K562 (cell line): ENCODE measurements around the gene CHST15. TPM values are rescaled to one million over a fixed set of nuclear protein-coding genes. Genes with fewer than 3 reads are reported as not detected.
A peak's percentile ranks its signal among the peaks of the same experiment; 100 is the strongest.
"Not testable (repeated sequence)": the region's sequence is repeated elsewhere in the genome, so short reads cannot be mapped to it uniquely, and the experiment has no call there.

Source experiments
- ATAC-seq: fragments of 200-7000 bp; cut with Tn5 transposase; 3 replicates; pipeline ENCODE4 v1.9.1; 2020; ENCODE audit warnings: moderate library complexity
- BruUV-seq: library from RNA; stranded (reverse); fragments of 400-500 nt; replicated peaks from 2 replicates; lab custom pipeline; 2021; lab: Mats Ljungman, UMichigan
- CTCF ChIA-PET: fragments of 300-600 bp; formaldehyde crosslinking; extraction: SDS; loops from one replicate; lab custom pipeline; 2021; ENCODE audit warnings: low intra/inter-chr PET ratio; lab: Yijun Ruan, JAX
- POLR2A ChIA-PET: fragments of 300-600, 350-650 bp; sonication (Branson Sonifier 250); formaldehyde crosslinking; extraction: SDS; loops from one replicate; lab custom pipeline; 2021; ENCODE audit warnings: antibody characterized with exemption, inconsistent platforms; lab: Yijun Ruan, JAX
- DNase-seq, 4 experiments: peaks; one replicate each; pipeline versions ENCODE4 v3.0.0 to v3.0.0-alpha.2; 2011 to 2018; ENCODE audit warnings: low spot score in 3 of 4, mixed read lengths in 3 of 4; ENCODE audit errors: extremely low read depth in 1 of 4
- FAIRE-seq: peaks from 2 replicates; lab custom pipeline; 2011; peaks lifted over from hg19 to GRCh38; lab: Jason Lieb, UNC
- H2AFZ ChIP-seq: 2 replicates; pipeline ENCODE4 v1.6.0; 2011; ENCODE audit warnings: low read depth, low read length, control low read depth, inconsistent platforms
- H3K27ac ChIP-seq: fragments of 200-600 bp; 3 replicates; pipeline ENCODE4 v1.8.0; 2011; ENCODE audit warnings: low read depth, mild to moderate bottlenecking, control low read depth, inconsistent platforms, low read length, moderate library complexity, mixed read lengths; ENCODE audit errors: extremely low read depth
- H3K27me3 ChIP-seq, 2 experiments: fragments of 300-600 bp in 1 of 2; 2 replicates in 1 of 2; 3 replicates in 1 of 2; pipeline versions ENCODE4 v1.6.0 to v1.8.0; 2011; ENCODE audit warnings: inconsistent platforms in 2 of 2, low read length in 2 of 2, mild to moderate bottlenecking in 1 of 2, mixed read lengths in 1 of 2, moderate library complexity in 1 of 2; ENCODE audit not compliant: control insufficient read depth in 2 of 2, insufficient read depth in 2 of 2
- H3K36me3 ChIP-seq: fragments of 300-600 bp; 3 replicates; pipeline ENCODE4 v1.8.0; 2011; ENCODE audit warnings: mild to moderate bottlenecking, low read length, inconsistent platforms; ENCODE audit not compliant: control insufficient read depth, insufficient read depth
- H3K4me1 ChIP-seq, 2 experiments: fragments of 200-600 bp in 1 of 2; replicated peaks in 1 of 2; 2 replicates in 1 of 2; 3 replicates in 1 of 2; pipeline versions ENCODE4 v1.5.1 to v1.8.0; 2011; ENCODE audit warnings: inconsistent platforms in 2 of 2, low read length in 2 of 2, mild to moderate bottlenecking in 1 of 2, mixed read lengths in 1 of 2, moderate library complexity in 1 of 2; ENCODE audit not compliant: control insufficient read depth in 2 of 2, insufficient read depth in 2 of 2
- H3K4me2 ChIP-seq: 2 replicates; pipeline ENCODE4 v1.6.1; 2011; ENCODE audit warnings: low read length, control low read depth, inconsistent platforms, mixed read lengths; ENCODE audit not compliant: insufficient read depth
- H3K4me3 ChIP-seq: fragments of 200-600 bp; sonication (generic), shearing (Covaris generic); 2 replicates; pipeline ENCODE4 v1.5.1; 2016; ENCODE audit warnings: control low read depth, inconsistent platforms
- H3K79me2 ChIP-seq: fragments of 200-600 bp; 3 replicates; pipeline ENCODE4 v1.8.0; 2011; ENCODE audit warnings: low read length, inconsistent platforms; ENCODE audit not compliant: control insufficient read depth, insufficient read depth
- H3K9ac ChIP-seq, 2 experiments: 2 replicates each; pipeline versions ENCODE4 v1.6.0 to v1.6.1; 2011; ENCODE audit warnings: low read depth in 2 of 2, low read length in 2 of 2, control low read depth in 1 of 2, inconsistent platforms in 1 of 2, mild to moderate bottlenecking in 1 of 2, mixed read lengths in 1 of 2; ENCODE audit not compliant: insufficient read depth in 1 of 2
- H3K9me1 ChIP-seq: one replicate; pipeline ENCODE4 v1.6.0; 2011; ENCODE audit warnings: inconsistent platforms, mild to moderate bottlenecking, low read length, moderate library complexity; ENCODE audit not compliant: control insufficient read depth, insufficient read depth
- H3K9me3 ChIP-seq: replicated peaks from 2 replicates; pipeline ENCODE4 v1.5.1; 2011; ENCODE audit warnings: low read depth, low read length, inconsistent platforms; ENCODE audit not compliant: control insufficient read depth, insufficient read depth
- H4K20me1 ChIP-seq: replicated peaks from 2 replicates; pipeline ENCODE4 v1.6.1; 2011; ENCODE audit warnings: low read length, inconsistent platforms, mixed read lengths; ENCODE audit not compliant: control insufficient read depth, insufficient read depth
- RBM25 ChIP-seq: fragments of 200-400 bp; formaldehyde crosslinking; IDR thresholded peaks from 2 replicates; pipeline ENCODE4 v1.6.1; 2018; ENCODE audit warnings: low read length, low read depth, moderate library complexity; ENCODE audit not compliant: severe bottlenecking
- TAF9B ChIP-seq: fragments of 450-650 bp; IDR thresholded peaks from 2 replicates; pipeline ENCODE4 v1.6.1; 2018; ENCODE audit warnings: mild to moderate bottlenecking; ENCODE audit not compliant: partially characterized antibody
- ZNF324 ChIP-seq: fragments of 250-450 bp; sonication (Bioruptor Pico); IDR thresholded peaks from 2 replicates; pipeline ENCODE4 v1.4.0; 2020; ENCODE audit warnings: mild to moderate bottlenecking
- WGBS: fragments of 100-300 bp; shearing (Covaris generic); methylation state at CpG from one replicate; pipeline ENCODE4 v1.1.6; 2016; ENCODE audit warnings: low coverage, mixed read lengths; ENCODE audit not compliant: insufficient coverage; ENCODE audit errors: missing lambda C conversion rate; 5-methylcytosine and 5-hydroxymethylcytosine counted together
- in situ Hi-C: fragments of 300-500 bp; cut with MboI; formaldehyde crosslinking; loops from 4 replicates; pipeline ENCODE4 v1.15.0; 2018; ENCODE audit warnings: inconsistent platforms, mixed read lengths
- intact Hi-C: fragments of 100-400 bp; cut with micrococcal nuclease; formaldehyde crosslinking; loops from 2 replicates; pipeline ENCODE4 v1.14.2; 2022
- polyA plus RNA-seq, 8 experiments: library from polyadenylated mRNA; depleted of rRNA in 4 of 8; stranded (reverse) in 5 of 8; unstranded in 3 of 8; fragments of >200 nt; fragmentation: Nextera tagmentation in 2 of 8; fragmentation: Illumina TruSeq in 1 of 8; extraction: Ambion mirVana in 2 of 8; extraction: Trizol in 1 of 8; gene quantifications; 2 replicates each; pipeline versions ENCODE4 v1.2.1 to v1.2.3, GENCODE V29; 2011 to 2014; ENCODE audit warnings: inconsistent platforms in 1 of 8, missing spikeins in 1 of 8
- total RNA-seq, 7 experiments: library from RNA; depleted of rRNA in 6 of 7; stranded (reverse); fragments of >200 nt in 6 of 7; fragmentation: Illumina TruSeq in 2 of 7; extraction: Trizol in 2 of 7; gene quantifications; 2 replicates each; pipeline versions ENCODE4 v1.2.1 to v1.2.3, GENCODE V29; 2011 to 2021; ENCODE audit warnings: low replicate concordance in 1 of 7

The CHST15 gene
- total and polyA plus RNA-seq, 9 of the 15 experiments (the other 6 are each of a cell fraction or from before 2014, with no cell fraction given), result 0.04 to 0.16 (median 0.08) TPM

DNA sequence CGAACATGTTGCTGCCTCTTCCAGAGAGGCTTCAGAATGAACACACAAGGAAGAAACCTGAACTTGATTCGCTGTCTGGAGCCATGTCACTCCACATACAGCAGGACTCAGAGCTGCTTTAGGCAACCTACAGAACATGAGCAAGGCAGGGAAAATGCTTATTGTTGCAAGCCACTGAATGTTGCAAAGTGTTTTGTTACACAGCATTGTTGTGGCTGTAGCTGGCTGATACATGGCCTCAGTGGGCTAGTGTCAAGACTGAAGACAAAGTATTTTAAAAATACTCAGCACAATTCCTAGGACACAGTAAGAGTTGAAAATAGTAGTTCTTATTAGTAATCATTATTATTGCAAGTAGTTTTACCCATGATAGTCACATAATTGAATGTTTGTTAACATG is 3.1 kb upstream of the CHST15 start:
- no peak overlapping the region for H3K4me3 ChIP-seq
- intact Hi-C loops (no loop called here), in situ Hi-C loops (no loop called here)
- no peak overlapping the region for H3K4me2 ChIP-seq
- POLR2A ChIA-PET, result no interaction called here
- H3K9ac ChIP-seq, result no peak overlapping the region
- TF ChIP-seq TAF9B (no peak), ZNF324 (CRISPR knock-in tag) (no peak), RBM25 (peak; percentile 22)
- no peaks in the 10 kb centered on the region for H3K36me3 ChIP-seq
- peaks cover 5 to 42% of the 10 kb centered on the region in 2 experiments; a peak in 4 of 5 replicates for H3K27me3 ChIP-seq
- ATAC-seq, result no peak
- no peak for DNase-seq
- CTCF ChIA-PET, result no interaction called here
- no peaks in the 10 kb centered on the region for H3K9me3 ChIP-seq
- no peak overlapping the region for H2AFZ ChIP-seq
- H4K20me1 ChIP-seq, result no peaks in the 10 kb centered on the region
- WGBS, result 0% methylated on average over 2 of the region's 2 CpGs
- H3K27ac ChIP-seq, result no peak overlapping the region
- H3K9me1 ChIP-seq, result no peaks in the 10 kb centered on the region
- H3K79me2 ChIP-seq, result no peaks in the 10 kb centered on the region
- BruUV-seq, result no TSS peak
- no peaks in the 10 kb centered on the region; a peak in 1 of 5 replicates for H3K4me1 ChIP-seq
- FAIRE-seq, result no peak

GRCh38 chr10:124095801-124096200 is 2.4 kb upstream of the CHST15 start:
- H3K4me3 ChIP-seq, H3K79me2 ChIP-seq, FAIRE-seq, POLR2A ChIA-PET, H3K4me1 ChIP-seq, H4K20me1 ChIP-seq, H2AFZ ChIP-seq, H3K27ac ChIP-seq, H3K9me1 ChIP-seq, CTCF ChIA-PET, H3K36me3 ChIP-seq, intact Hi-C loops, H3K9ac ChIP-seq, H3K4me2 ChIP-seq, in situ Hi-C loops, ATAC-seq, DNase-seq, H3K9me3 ChIP-seq, BruUV-seq: not testable (repeated sequence)
- peaks cover 5 to 49% of the 10 kb centered on the region in 2 experiments; a peak in 4 of 5 replicates for H3K27me3 ChIP-seq
- 0% methylated on average over 13 of the region's 16 CpGs for WGBS
